CD4-positive, alpha-beta T cell treated with Interleukin-17A for 1 hour (primary cell): Measurements from ENCODE around the gene KSR2.
"Not testable (repeated sequence)": the region's sequence is repeated elsewhere in the genome, so short reads cannot be mapped to it uniquely, and the experiment has no call there.

Experiments
- DNase-seq: peaks from one replicate; pipeline ENCODE4 v3.0.0-alpha.2; 2020

KSR2 gene

GRCh38 chr12:117967043-117967442, 1.7 kb downstream of the KSR2 start:
- DNase-seq: no peak

GRCh38 chr12:117966511-117966910, 2.3 kb downstream of the KSR2 start:
- no peak for DNase-seq

- DNase-seq: no peak
Observed at GRCh38 chr12:117963836-117964235, 5.0 kb downstream of the KSR2 start.

- DNase-seq: no peak
Observed at GRCh38 chr12:117936722-117937484, 31.9 kb downstream of the KSR2 start.

- DNase-seq: no peak
Observed at GRCh38 chr12:117933545-117933944, 35.2 kb downstream of the KSR2 start.

- no peak for DNase-seq
Observed at GRCh38 chr12:117926391-117926899, 42.3 kb downstream of the KSR2 start.

- DNase-seq: no peak
Observed at GRCh38 chr12:117921929-117922777, 46.6 kb downstream of the KSR2 start.

- no peak for DNase-seq
Observed at GRCh38 chr12:117919479-117919878, 49.3 kb downstream of the KSR2 start.

- no peak for DNase-seq
Observed at GRCh38 chr12:117914686-117915085, 54.1 kb downstream of the KSR2 start.

GRCh38 chr12:117912756-117913155, 56.0 kb downstream of the KSR2 start:
- no peak for DNase-seq

GRCh38 chr12:117908411-117908810, 60.4 kb downstream of the KSR2 start:
- DNase-seq: no peak

GRCh38 chr12:117907108-117907689, 61.6 kb downstream of the KSR2 start:
- no peak for DNase-seq

- no peak for DNase-seq
Observed at GRCh38 chr12:117904051-117904450, 64.7 kb downstream of the KSR2 start.

GRCh38 chr12:117903110-117903840, 65.5 kb downstream of the KSR2 start:
- DNase-seq: no peak

GRCh38 chr12:117901631-117902030, 67.2 kb downstream of the KSR2 start:
- no peak for DNase-seq

- no peak for DNase-seq
Observed at GRCh38 chr12:117900561-117900960, 68.2 kb downstream of the KSR2 start.

GRCh38 chr12:117897372-117898161, 71.2 kb downstream of the KSR2 start:
- DNase-seq: no peak

GRCh38 chr12:117896009-117896408, 72.8 kb downstream of the KSR2 start:
- no peak for DNase-seq

- DNase-seq: no peak
Observed at GRCh38 chr12:117892441-117892840, 76.3 kb downstream of the KSR2 start.

- not testable (repeated sequence) for DNase-seq
Observed at GRCh38 chr12:117891265-117891664, 77.5 kb downstream of the KSR2 start.

- DNase-seq: no peak
Observed at GRCh38 chr12:117890644-117891043, 78.1 kb downstream of the KSR2 start.

- DNase-seq: no peak
Observed at GRCh38 chr12:117890137-117890536, 78.7 kb downstream of the KSR2 start.
